MM.1S (cell line): ENCODE results near the gene DEXI.
"Not testable (repeated sequence)": the region's sequence is repeated elsewhere in the genome, so short reads cannot be mapped to it uniquely, and the experiment has no call there.

ENCODE experiments used
- DNase-seq: peaks from one replicate; pipeline ENCODE4 v3.0.0-alpha.2; 2015
- H2AFZ ChIP-seq: fragments of 300-600 bp; sonication (generic); 2 replicates; pipeline ENCODE4 v1.6.0; 2016; ENCODE audit warnings: antibody characterized with exemption, low read length
- H3F3A ChIP-seq: fragments of 300-600 bp; sonication (generic); 2 replicates; pipeline ENCODE4 v1.6.1; 2016; ENCODE audit warnings: mild to moderate bottlenecking, antibody characterized with exemption, low read length, moderate library complexity, mixed read lengths; ENCODE audit not compliant: insufficient read depth
- H3K27ac ChIP-seq: fragments of 300-600 bp; sonication (generic); 2 replicates; pipeline ENCODE4 v1.5.1; 2016; ENCODE audit warnings: mild to moderate bottlenecking, low read length
- H3K27me3 ChIP-seq: fragments of 300-600 bp; sonication (generic); replicated peaks from 2 replicates; pipeline ENCODE4 v1.6.0; 2016; ENCODE audit warnings: low read length; ENCODE audit not compliant: insufficient read depth
- H3K36me3 ChIP-seq: fragments of 300-600 bp; sonication (generic); replicated peaks from 2 replicates; pipeline ENCODE4 v1.6.1; 2016; ENCODE audit warnings: mild to moderate bottlenecking, low read length, mixed read lengths; ENCODE audit not compliant: insufficient read depth
- H3K4me1 ChIP-seq: fragments of 300-600 bp; sonication (generic); 2 replicates; pipeline ENCODE4 v1.6.1; 2016; ENCODE audit warnings: low read length, mixed read lengths
- H3K4me2 ChIP-seq: fragments of 300-600 bp; sonication (generic); 2 replicates; pipeline ENCODE4 v1.6.0; 2016; ENCODE audit warnings: low read depth, low read length
- H3K4me3 ChIP-seq: fragments of 300-600 bp; sonication (generic); 2 replicates; pipeline ENCODE4 v1.5.1; 2016; ENCODE audit warnings: low read length, mixed read lengths
- H3K79me2 ChIP-seq: fragments of 300-600 bp; sonication (generic); 2 replicates; pipeline ENCODE4 v1.6.1; 2016; ENCODE audit warnings: mixed run types, low read length, mixed read lengths
- H3K9ac ChIP-seq: fragments of 300-600 bp; sonication (generic); 2 replicates; pipeline ENCODE4 v1.6.1; 2016; ENCODE audit warnings: low read length, mixed read lengths
- H3K9me2 ChIP-seq: fragments of 300-600 bp; sonication (generic); replicated peaks from 2 replicates; pipeline ENCODE4 v1.6.1; 2016; ENCODE audit warnings: mild to moderate bottlenecking, low read length, mixed read lengths; ENCODE audit not compliant: insufficient read depth
- H3K9me3 ChIP-seq: fragments of 300-600 bp; sonication (generic); replicated peaks from 2 replicates; pipeline ENCODE4 v1.6.1; 2016; ENCODE audit warnings: mild to moderate bottlenecking, low read length, mixed read lengths; ENCODE audit not compliant: insufficient read depth
- H4K20me1 ChIP-seq: fragments of 300-600 bp; sonication (generic); 2 replicates; pipeline ENCODE4 v1.6.1; 2016; ENCODE audit warnings: mild to moderate bottlenecking, low read length, moderate library complexity, mixed read lengths; ENCODE audit not compliant: insufficient read depth
- EZH2 ChIP-seq: fragments of 300-600 bp; sonication (generic); optimal IDR thresholded peaks from 2 replicates; pipeline ENCODE3; 2017; ENCODE audit warnings: low read depth, mild to moderate bottlenecking, antibody characterized with exemption, low read length, mixed read lengths
- EZH2phosphoT487 ChIP-seq: fragments of 300-600 bp; sonication (generic); IDR thresholded peaks from 2 replicates; pipeline ENCODE4 v1.6.1; 2018; ENCODE audit warnings: antibody characterized with exemption, low read length
- TF ChIP-seq, protein P1 (sequence below): fragments of 300-600 bp; sonication (generic); IDR thresholded peaks from 2 replicates; pipeline ENCODE4 v1.5.1; 2016; ENCODE audit warnings: antibody characterized with exemption, low read length, mixed read lengths

The DEXI gene

DNA sequence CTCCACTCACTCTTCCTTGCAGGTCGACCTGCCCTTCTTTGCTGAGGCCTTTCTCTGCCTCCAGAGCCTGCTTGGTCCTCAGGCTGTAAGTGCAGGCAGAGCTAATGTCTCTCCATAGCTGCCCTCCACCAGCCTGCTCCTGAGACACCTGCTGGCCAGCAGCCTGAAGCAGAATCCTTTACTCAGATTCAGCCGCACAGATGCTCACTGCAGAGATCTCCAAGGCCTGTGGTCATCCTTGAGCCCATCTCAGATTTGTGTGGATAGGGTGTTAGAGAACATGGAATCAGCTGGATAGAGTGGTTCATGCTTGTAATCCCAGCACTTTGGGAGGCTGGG is 11.5 kb downstream of the DEXI start:
- H3K27me3 ChIP-seq = no peaks in the 10 kb centered on the region
- TF ChIP-seq, protein P1, sequence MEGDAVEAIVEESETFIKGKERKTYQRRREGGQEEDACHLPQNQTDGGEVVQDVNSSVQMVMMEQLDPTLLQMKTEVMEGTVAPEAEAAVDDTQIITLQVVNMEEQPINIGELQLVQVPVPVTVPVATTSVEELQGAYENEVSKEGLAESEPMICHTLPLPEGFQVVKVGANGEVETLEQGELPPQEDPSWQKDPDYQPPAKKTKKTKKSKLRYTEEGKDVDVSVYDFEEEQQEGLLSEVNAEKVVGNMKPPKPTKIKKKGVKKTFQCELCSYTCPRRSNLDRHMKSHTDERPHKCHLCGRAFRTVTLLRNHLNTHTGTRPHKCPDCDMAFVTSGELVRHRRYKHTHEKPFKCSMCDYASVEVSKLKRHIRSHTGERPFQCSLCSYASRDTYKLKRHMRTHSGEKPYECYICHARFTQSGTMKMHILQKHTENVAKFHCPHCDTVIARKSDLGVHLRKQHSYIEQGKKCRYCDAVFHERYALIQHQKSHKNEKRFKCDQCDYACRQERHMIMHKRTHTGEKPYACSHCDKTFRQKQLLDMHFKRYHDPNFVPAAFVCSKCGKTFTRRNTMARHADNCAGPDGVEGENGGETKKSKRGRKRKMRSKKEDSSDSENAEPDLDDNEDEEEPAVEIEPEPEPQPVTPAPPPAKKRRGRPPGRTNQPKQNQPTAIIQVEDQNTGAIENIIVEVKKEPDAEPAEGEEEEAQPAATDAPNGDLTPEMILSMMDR = no peak
- TF ChIP-seq EZH2phosphoT487 (no peak), EZH2 (no peak)
- H3K79me2 ChIP-seq = peaks cover 33% of the 10 kb centered on the region
- H3K36me3 ChIP-seq = no peaks in the 10 kb centered on the region
- H2AFZ ChIP-seq = no peak overlapping the region
- H3K4me3 ChIP-seq = no peak overlapping the region
- H4K20me1 ChIP-seq = 0 out of 2 replicates have a peak, but pooled peaks cover 3% of the 10 kb centered on the region
- H3F3A ChIP-seq = no peaks in the 10 kb centered on the region
- H3K9me3 ChIP-seq = no peaks in the 10 kb centered on the region
- no peak overlapping the region for H3K9ac ChIP-seq
- no peaks in the 10 kb centered on the region for H3K9me2 ChIP-seq
- H3K4me2 ChIP-seq = no peak overlapping the region
- no peak for DNase-seq
- H3K4me1 ChIP-seq = no peaks in the 10 kb centered on the region
- no peak overlapping the region for H3K27ac ChIP-seq

DNA sequence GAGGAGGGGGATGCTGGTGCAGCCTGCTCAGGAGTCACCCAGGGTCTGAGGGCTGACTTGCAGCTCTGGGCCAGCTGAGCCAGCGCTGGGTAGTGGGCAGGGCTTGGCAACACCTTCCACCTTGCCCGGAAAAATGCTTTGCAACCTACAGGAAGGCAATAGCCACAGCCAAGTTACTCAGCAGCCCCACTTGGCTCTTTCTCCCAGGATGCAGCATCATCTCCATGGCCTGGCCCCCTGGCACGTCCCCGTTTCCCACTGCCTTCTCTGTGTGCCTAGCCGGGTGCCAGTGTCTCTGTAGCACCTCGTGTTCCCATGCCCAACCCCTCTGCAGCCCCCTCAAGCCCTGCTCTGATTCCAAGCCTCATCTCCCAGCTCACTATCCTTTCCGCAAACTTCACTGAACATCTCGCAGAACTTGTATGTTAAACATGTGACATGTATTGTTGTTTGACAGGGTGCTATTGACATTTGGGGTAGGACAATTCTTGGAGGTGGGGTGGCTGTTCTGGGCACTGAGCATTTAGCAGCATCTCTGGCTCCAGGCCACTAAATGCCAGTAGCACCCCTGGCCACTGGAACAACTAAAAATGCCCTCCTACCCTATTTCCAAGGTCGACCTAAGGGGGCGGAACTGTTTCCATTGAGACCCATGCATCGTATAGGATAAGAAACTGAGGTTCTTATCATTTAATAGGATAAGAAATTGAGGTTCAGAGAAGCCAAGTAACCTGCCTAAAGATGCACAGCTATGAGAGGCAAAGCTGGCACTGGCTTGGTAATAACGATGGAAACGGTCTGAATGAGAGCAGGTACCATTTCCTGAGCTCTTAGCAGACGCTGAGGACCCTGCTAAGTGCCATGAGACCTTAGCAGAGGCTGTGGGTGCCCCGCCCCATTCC is 12.2 kb downstream of the DEXI start:
- Histone ChIP-seq H3K9me3 (no peaks in the 10 kb centered on the region), H3K27ac (no peak overlapping the region), H3K27me3 (no peaks in the 10 kb centered on the region), H3K36me3 (no peaks in the 10 kb centered on the region), H3K4me2 (no peak overlapping the region), H3K4me1 (no peaks in the 10 kb centered on the region), H3K79me2 (peaks cover 27% of the 10 kb centered on the region), H2AFZ (no peak overlapping the region), H3K9me2 (no peaks in the 10 kb centered on the region), H3K4me3 (no peak overlapping the region), H3F3A (no peaks in the 10 kb centered on the region), H3K9ac (no peak overlapping the region), H4K20me1 (0 out of 2 replicates have a peak, but pooled peaks cover 3% of the 10 kb centered on the region)
- no peak for DNase-seq
- TF ChIP-seq, protein P1 = no peak
- TF ChIP-seq EZH2phosphoT487 = no peak
- no peak for TF ChIP-seq EZH2

DNA sequence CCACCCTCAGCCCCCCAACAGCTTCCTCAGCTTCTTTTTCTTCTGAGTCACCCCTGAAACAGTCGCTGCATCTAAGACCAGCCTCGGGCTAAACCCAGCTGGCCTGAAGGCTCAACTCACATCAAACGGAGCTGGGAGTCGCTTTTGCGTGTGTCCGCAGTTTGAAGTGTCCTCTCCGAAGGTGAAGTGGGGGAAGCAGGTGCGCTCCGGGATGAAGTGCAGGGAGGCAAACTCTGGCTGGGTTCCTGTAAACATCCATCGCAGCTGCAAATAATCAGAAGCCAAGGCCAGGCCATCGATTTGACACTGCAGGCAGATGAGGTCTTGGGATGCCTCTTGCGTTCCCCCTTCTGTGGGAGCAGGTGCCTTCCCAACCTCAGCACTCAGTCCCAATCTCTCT is 13.2 kb downstream of the DEXI start:
- H3K4me3 ChIP-seq, H3K9me3 ChIP-seq, H3K27ac ChIP-seq, H3K36me3 ChIP-seq, H3K9me2 ChIP-seq, H3K9ac ChIP-seq, H4K20me1 ChIP-seq, H3K4me1 ChIP-seq, H3K4me2 ChIP-seq, H3F3A ChIP-seq, DNase-seq, H2AFZ ChIP-seq, H3K27me3 ChIP-seq: not testable (repeated sequence)
- peaks cover 18% of the 10 kb centered on the region for H3K79me2 ChIP-seq

DNA sequence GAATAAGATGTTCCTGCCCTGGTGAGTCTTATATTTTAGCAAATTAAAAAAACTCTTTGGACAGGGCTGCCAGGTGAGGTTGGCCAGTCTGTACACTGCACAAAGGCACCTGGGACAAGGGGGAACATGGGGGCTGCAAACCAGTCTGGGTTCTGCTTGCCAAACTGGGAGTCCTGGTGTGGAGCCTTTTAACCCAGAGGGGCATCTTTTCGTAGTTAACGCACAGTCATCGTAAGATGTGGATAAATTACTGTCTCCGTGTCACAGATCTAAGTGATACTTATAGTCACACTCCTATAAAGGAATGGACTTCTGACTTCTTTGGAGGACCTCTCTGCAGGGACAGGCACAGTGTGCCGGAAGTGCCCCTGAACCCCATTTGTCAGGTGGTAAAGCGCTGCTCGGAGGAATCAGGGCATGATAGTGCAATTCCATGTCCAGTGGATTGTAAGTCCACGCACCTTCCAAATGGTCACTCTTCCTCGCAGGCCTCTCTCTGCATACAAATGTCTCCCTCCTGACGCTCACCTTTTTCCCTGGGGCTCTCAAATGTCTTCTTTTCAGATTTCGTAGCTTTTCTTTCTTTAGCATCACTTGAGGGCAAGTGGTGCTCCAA is 14.7 kb downstream of the DEXI start:
- DNase-seq = no peak
- Histone ChIP-seq H3K4me3 (no peak overlapping the region), H3K79me2 (0 out of 2 replicates have a peak, but pooled peaks cover 5% of the 10 kb centered on the region), H3F3A (no peaks in the 10 kb centered on the region), H3K27me3 (no peaks in the 10 kb centered on the region), H3K4me2 (no peak overlapping the region), H3K4me1 (no peaks in the 10 kb centered on the region), H3K9me3 (no peaks in the 10 kb centered on the region), H3K36me3 (no peaks in the 10 kb centered on the region), H3K9me2 (no peaks in the 10 kb centered on the region), H3K27ac (no peak overlapping the region), H2AFZ (no peak overlapping the region), H4K20me1 (0 out of 2 replicates have a peak, but pooled peaks cover 3% of the 10 kb centered on the region), H3K9ac (no peak overlapping the region)
- no peak for TF ChIP-seq EZH2phosphoT487
